Measurements from ENCODE around the gene TIAM1. TPM values are rescaled to one million over a fixed set of nuclear protein-coding genes. Genes with fewer than 3 reads are reported as not detected.

Gene TIAM1
- polyA plus RNA-seq, 3 donors from 2014 or later: 5.6 to 24.7 (median 9.1) TPM

GRCh38 chr21:31087639-31088473 is 256.2 kb downstream of the TIAM1 start:
- no peak for DNase-seq
- H3K4me3 Mint-ChIP-seq: no peak overlapping the region
- no peaks in the 10 kb centered on the region for H3K36me3 Mint-ChIP-seq
- peaks cover 0 to 2% of the 10 kb centered on the region in 2 donors for H3K4me1 Mint-ChIP-seq
- H3K9me3 Mint-ChIP-seq: no peaks in the 10 kb centered on the region
- peaks cover 0 to 6% (median 2%) of the 10 kb centered on the region in 3 donors for H3K27me3 Mint-ChIP-seq (ENCODE audit: low read depth in 3 of 3)
- H3K27ac Mint-ChIP-seq: no peak overlapping the region

- Mint-ChIP-seq H3K36me3 (no peaks in the 10 kb centered on the region), H3K27ac (no peak overlapping the region), H3K27me3 (ENCODE audit: low read depth in 3 of 3) (peaks cover 0 to 6% (median 3%) of the 10 kb centered on the region in 3 donors), H3K4me3 (no peak overlapping the region), H3K4me1 (peaks cover 0 to 2% of the 10 kb centered on the region in 2 donors), H3K9me3 (no peaks in the 10 kb centered on the region)
- no peak for DNase-seq
Observed at GRCh38 chr21:31084689-31085088, 259.4 kb downstream of the TIAM1 start.

GRCh38 chr21:31078796-31079195 is 265.3 kb downstream of the TIAM1 start:
- Mint-ChIP-seq H3K4me3 (no peak overlapping the region), H3K4me1 (no peaks in the 10 kb centered on the region), H3K9me3 (no peaks in the 10 kb centered on the region), H3K27me3 (ENCODE audit: low read depth in 3 of 3) (peaks cover 0 to 6% (median 0%) of the 10 kb centered on the region in 3 donors), H3K27ac (no peak overlapping the region), H3K36me3 (no peaks in the 10 kb centered on the region)
- no peak for DNase-seq

- H3K27ac Mint-ChIP-seq: no peak overlapping the region
- H3K4me1 Mint-ChIP-seq: no peaks in the 10 kb centered on the region
- H3K36me3 Mint-ChIP-seq: no peaks in the 10 kb centered on the region
- H3K9me3 Mint-ChIP-seq: no peaks in the 10 kb centered on the region
- no peak for DNase-seq
- no peak overlapping the region for H3K4me3 Mint-ChIP-seq
- peaks cover 0 to 6% (median 0%) of the 10 kb centered on the region in 3 donors for H3K27me3 Mint-ChIP-seq (ENCODE audit: low read depth in 3 of 3)
Observed at GRCh38 chr21:31078216-31078615, 265.8 kb downstream of the TIAM1 start.

GRCh38 chr21:31075848-31076247 is 268.2 kb downstream of the TIAM1 start:
- no peaks in the 10 kb centered on the region for H3K4me1 Mint-ChIP-seq
- no peak overlapping the region for H3K4me3 Mint-ChIP-seq
- no peak for DNase-seq
- H3K36me3 Mint-ChIP-seq: no peaks in the 10 kb centered on the region
- H3K9me3 Mint-ChIP-seq: no peaks in the 10 kb centered on the region
- H3K27ac Mint-ChIP-seq: no peak overlapping the region
- peaks cover 0 to 4% (median 3%) of the 10 kb centered on the region in 3 donors for H3K27me3 Mint-ChIP-seq (ENCODE audit: low read depth in 3 of 3)

GRCh38 chr21:31072533-31072932 is 271.5 kb downstream of the TIAM1 start:
- Mint-ChIP-seq H3K36me3 (no peaks in the 10 kb centered on the region), H3K9me3 (no peaks in the 10 kb centered on the region), H3K27me3 (ENCODE audit: low read depth in 3 of 3) (peaks cover 0 to 3% (median 0%) of the 10 kb centered on the region in 3 donors), H3K4me1 (no peaks in the 10 kb centered on the region), H3K4me3 (no peak overlapping the region), H3K27ac (no peak overlapping the region)
- no peak for DNase-seq
